ENCODE data around the gene YARS2. TPM values are rescaled to one million over a fixed set of nuclear protein-coding genes. Genes with fewer than 3 reads are reported as not detected.

The YARS2 gene
- total and polyA plus RNA-seq, 9 of the 15 experiments (the other 6 are each of a cell fraction or from before 2014, with no cell fraction given), result 15.2 to 40.9 (median 28.7) TPM

DNA sequence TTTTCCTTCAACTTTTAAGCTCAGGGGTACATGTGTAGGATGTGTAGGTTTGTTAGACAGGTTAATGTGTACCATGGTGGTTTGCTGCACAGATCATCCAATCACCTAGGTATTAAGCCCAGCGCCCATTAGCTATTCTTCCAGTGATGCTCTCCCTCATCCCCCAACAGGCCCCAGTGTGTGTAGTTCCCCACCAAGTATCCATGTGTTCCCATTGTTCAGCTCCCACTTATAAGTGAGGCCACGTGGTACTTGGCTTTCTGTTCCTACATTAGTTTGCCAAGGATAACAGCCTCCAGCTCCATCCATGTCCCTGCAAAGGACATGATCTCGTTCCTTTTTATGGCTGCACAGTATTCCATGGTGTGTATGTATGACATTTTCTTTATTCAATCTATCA, 48.6 kb upstream of the YARS2 start:
- no TSS peak for BruUV-seq (replicated peaks)
- DNase-seq (ENCODE audit: extremely low read depth in 1 of 4, low spot score in 3 of 4) (no peak), FAIRE-seq (no peak), ATAC-seq (no peak)
- H3K27me3 ChIP-seq (ENCODE audit: control insufficient read depth in 2 of 2, insufficient read depth in 2 of 2, low read length in 2 of 2), result no peaks in the 10 kb centered on the region
- intact Hi-C loops (cut with micrococcal nuclease), result no loop called here
- H2AFZ ChIP-seq (ENCODE audit: low read depth, low read length), result no peak overlapping the region
- no peak overlapping the region for H3K4me3 ChIP-seq
- H4K20me1 ChIP-seq (replicated peaks; ENCODE audit: control insufficient read depth, insufficient read depth, low read length), result no peaks in the 10 kb centered on the region
- H3K27ac ChIP-seq (ENCODE audit: extremely low read depth, low read depth, low read length), result no peak overlapping the region
- H3K9ac ChIP-seq (ENCODE audit: insufficient read depth in 1 of 2, low read depth in 2 of 2, low read length in 2 of 2), result no peak overlapping the region
- H3K9me3 ChIP-seq (replicated peaks; ENCODE audit: control insufficient read depth, insufficient read depth, low read depth, low read length), result no peaks in the 10 kb centered on the region
- no peaks in the 10 kb centered on the region for H3K79me2 ChIP-seq (ENCODE audit: control insufficient read depth, insufficient read depth, low read length)
- 3% methylated on average over 3 of the region's 3 CpGs for WGBS (ENCODE audit: insufficient coverage, low coverage, missing lambda C conversion rate)
- no peak overlapping the region for H3K4me2 ChIP-seq (ENCODE audit: insufficient read depth, low read length)
- H3K4me1 ChIP-seq (replicated peaks in 1 of 2; ENCODE audit: control insufficient read depth in 2 of 2, insufficient read depth in 2 of 2, low read length in 2 of 2), result no peaks in the 10 kb centered on the region
- ChIA-PET POLR2A (interaction anchor here (0.6 to 1.6 kb wide), 2 partner anchors 19 to 164 kb away, joined by 3 read pairs; no protein-coding TSS in a partner anchor), CTCF (ENCODE audit: low intra/inter-chr PET ratio) (interaction anchor here (0.6 kb wide), 1 partner anchor 328 kb away, joined by 3 read pairs; no protein-coding TSS in a partner anchor)
- no peaks in the 10 kb centered on the region for H3K9me1 ChIP-seq (ENCODE audit: control insufficient read depth, insufficient read depth, low read length)
- in situ Hi-C loops (cut with MboI), result no loop called here
- no peak for TF ChIP-seq DMBX1 (CRISPR knock-in tag; IDR thresholded peaks at IDR 0.05; ENCODE audit: borderline replicate concordance)
- TF ChIP-seq THRB (CRISPR knock-in tag; conservative IDR thresholded peaks at IDR 0.05), result no peak
- no peaks in the 10 kb centered on the region for H3K36me3 ChIP-seq (ENCODE audit: control insufficient read depth, insufficient read depth, low read length)

DNA sequence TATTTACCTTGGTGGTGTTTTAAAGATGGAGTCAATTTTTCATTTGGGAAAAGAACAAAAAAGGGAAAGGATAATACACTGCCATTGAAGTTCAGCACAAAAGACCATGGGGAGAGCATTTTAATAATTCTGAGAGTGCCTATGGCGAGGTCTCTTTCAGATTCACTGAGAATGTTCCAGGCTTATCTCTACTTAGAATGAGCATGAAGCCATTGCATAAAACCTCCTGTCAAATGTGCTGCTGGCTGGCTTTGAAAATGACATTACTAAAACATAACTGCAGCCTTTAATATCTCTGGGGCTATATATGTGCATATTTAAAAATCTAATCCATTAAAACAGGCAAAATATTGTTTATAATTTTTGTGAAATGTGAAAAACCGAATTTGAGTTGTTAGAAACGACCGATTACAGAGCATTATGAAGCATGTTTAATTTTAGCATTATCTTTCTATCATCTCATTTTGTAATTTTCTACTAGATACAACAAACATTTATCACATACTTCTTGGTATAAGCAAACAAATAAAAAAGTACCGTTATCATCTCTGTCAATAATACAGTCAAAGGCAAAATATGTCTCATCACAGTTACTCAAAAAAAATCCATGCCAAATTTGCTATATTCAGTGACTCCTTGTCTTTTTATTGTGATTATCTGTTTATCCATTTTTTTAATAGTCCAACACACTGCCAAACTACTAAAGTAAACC, 45.7 kb upstream of the YARS2 start:
- DNase-seq (ENCODE audit: extremely low read depth in 1 of 4, low spot score in 3 of 4), result no peak
- Histone ChIP-seq H3K4me3 (no peak overlapping the region), H3K36me3 (ENCODE audit: control insufficient read depth, insufficient read depth, low read length) (no peaks in the 10 kb centered on the region), H3K27me3 (ENCODE audit: control insufficient read depth in 2 of 2, insufficient read depth in 2 of 2, low read length in 2 of 2) (no peaks in the 10 kb centered on the region), H3K4me1 (replicated peaks in 1 of 2; ENCODE audit: control insufficient read depth in 2 of 2, insufficient read depth in 2 of 2, low read length in 2 of 2) (no peaks in the 10 kb centered on the region), H3K79me2 (ENCODE audit: control insufficient read depth, insufficient read depth, low read length) (no peaks in the 10 kb centered on the region), H3K9ac (ENCODE audit: insufficient read depth in 1 of 2, low read depth in 2 of 2, low read length in 2 of 2) (no peak overlapping the region), H3K9me1 (ENCODE audit: control insufficient read depth, insufficient read depth, low read length) (no peaks in the 10 kb centered on the region), H3K9me3 (replicated peaks; ENCODE audit: control insufficient read depth, insufficient read depth, low read depth, low read length) (no peaks in the 10 kb centered on the region), H4K20me1 (replicated peaks; ENCODE audit: control insufficient read depth, insufficient read depth, low read length) (no peaks in the 10 kb centered on the region), H3K4me2 (ENCODE audit: insufficient read depth, low read length) (no peak overlapping the region), H2AFZ (ENCODE audit: low read depth, low read length) (no peak overlapping the region), H3K27ac (ENCODE audit: extremely low read depth, low read depth, low read length) (no peak overlapping the region)
- no peak for ATAC-seq
- in situ Hi-C loops (cut with MboI) (no loop called here), intact Hi-C loops (cut with micrococcal nuclease) (no loop called here)
- ChIA-PET POLR2A (no interaction called here), CTCF (ENCODE audit: low intra/inter-chr PET ratio) (no interaction called here)
- WGBS (ENCODE audit: insufficient coverage, low coverage, missing lambda C conversion rate), result 6% methylated on average over 5 of the region's 5 CpGs
- no TSS peak for BruUV-seq (replicated peaks)
- FAIRE-seq, result no peak
- no peak for TF ChIP-seq CBX3 (IDR thresholded peaks at IDR 0.05; ENCODE audit: borderline replicate concordance in 1 of 2, low read length in 2 of 2)
- TF ChIP-seq, protein P1, sequence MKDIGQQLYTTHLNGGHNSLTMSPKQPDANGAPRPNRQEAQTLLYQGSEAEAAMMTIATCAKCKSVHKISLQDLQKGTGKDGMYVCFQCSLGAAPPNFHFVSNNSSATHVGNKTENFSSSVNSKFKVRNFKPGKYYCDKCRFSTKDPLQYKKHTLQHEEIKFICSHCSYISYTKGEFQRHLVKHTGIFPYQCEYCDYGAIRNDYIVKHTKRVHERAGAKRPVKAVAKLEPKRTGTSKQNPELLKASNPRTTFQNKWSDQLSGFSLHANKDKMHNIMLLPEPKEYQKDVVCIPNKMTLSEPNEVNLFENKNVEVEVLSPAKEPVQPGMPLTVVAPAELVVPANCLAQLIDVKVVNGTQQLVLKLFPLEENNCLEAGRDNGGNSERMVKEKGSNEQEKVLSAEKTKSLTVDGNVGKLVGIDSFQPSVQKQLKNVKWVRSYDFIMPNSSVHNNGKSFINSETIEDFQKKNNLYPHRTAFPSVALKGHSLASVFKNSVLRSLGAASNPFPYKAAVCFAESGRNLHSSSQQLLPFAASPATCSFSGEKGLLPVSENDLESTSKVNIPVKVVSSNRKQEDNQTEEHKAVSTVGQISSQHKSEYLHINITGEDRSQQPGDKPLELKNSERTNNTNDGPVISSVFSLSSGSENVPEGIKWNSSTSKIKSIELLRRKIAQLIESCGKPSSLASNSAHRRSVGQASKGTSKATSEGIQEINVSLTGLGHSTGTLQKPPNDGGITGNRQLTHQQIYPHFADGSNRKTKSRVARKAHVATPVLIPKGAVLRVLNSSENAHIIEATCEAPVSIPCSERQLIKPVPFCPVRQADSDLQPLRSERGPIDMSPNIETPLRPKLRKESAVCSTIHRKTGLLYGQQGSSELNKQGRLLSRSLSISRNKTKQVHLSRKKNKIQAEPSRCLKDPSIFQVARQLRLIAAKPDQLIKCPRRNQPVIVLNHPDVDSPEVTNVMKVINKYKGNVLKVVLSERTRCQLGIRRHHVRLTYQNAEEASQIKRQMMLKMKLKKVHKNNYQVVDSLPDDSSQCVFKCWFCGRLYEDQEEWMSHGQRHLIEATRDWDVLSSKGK (CRISPR knock-in tag; IDR thresholded peaks at IDR 0.05), result no peak
- TF ChIP-seq TBP (optimal IDR thresholded peaks at IDR 0.05; ENCODE audit: low read depth, low read length), result no peak
- no peak for TF ChIP-seq CBFB (CRISPR knock-in tag; IDR thresholded peaks at IDR 0.05)
- no peak for TF ChIP-seq ZNF124 (CRISPR knock-in tag; IDR thresholded peaks at IDR 0.05)
- TF ChIP-seq, protein P2, sequence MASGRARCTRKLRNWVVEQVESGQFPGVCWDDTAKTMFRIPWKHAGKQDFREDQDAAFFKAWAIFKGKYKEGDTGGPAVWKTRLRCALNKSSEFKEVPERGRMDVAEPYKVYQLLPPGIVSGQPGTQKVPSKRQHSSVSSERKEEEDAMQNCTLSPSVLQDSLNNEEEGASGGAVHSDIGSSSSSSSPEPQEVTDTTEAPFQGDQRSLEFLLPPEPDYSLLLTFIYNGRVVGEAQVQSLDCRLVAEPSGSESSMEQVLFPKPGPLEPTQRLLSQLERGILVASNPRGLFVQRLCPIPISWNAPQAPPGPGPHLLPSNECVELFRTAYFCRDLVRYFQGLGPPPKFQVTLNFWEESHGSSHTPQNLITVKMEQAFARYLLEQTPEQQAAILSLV (tag; IDR thresholded peaks at IDR 0.05), result no peak
- no peak for TF ChIP-seq STAT5B (CRISPR knock-in tag; IDR thresholded peaks at IDR 0.05)

All from K562 (cell line).